Aorta (tissue), 5 donors: ENCODE measurements around the gene PTH2R. TPM values are rescaled to one million over a fixed set of nuclear protein-coding genes. Genes with fewer than 3 reads are reported as not detected.
"Not testable (repeated sequence)": the region's sequence is repeated elsewhere in the genome, so short reads cannot be mapped to it uniquely, and the experiment has no call there.

Experiments used
- ATAC-seq: fragments of 200-7000 bp; cut with Tn5 transposase; one replicate; pipeline ENCODE4 v1.9.1; 2022; ENCODE audit warnings: moderate library complexity; ENCODE audit not compliant: low FRiP score
- DNase-seq, 2 donors: peaks; one replicate each; pipeline ENCODE4 v3.0.0-alpha.2; 2020
- H3K27ac ChIP-seq, 2 donors: one replicate each; pipeline ENCODE4 v1.5.1; 2013; ENCODE audit warnings: low read length in 2 of 2, mild to moderate bottlenecking in 2 of 2, moderate library complexity in 2 of 2, control low read depth in 1 of 2, inconsistent platforms in 1 of 2, low read depth in 1 of 2
- H3K27me3 ChIP-seq, 2 donors: one replicate each; pipeline ENCODE4 v1.6.1; 2013; ENCODE audit warnings: control low read depth in 1 of 2, low read length in 1 of 2, mild to moderate bottlenecking in 1 of 2, moderate library complexity in 1 of 2; ENCODE audit not compliant: insufficient read depth in 2 of 2, control insufficient read depth in 1 of 2
- H3K36me3 ChIP-seq, 2 donors: one replicate each; pipeline ENCODE4 v1.6.1; 2013; ENCODE audit warnings: control low read depth in 1 of 2, low read length in 1 of 2, mild to moderate bottlenecking in 1 of 2; ENCODE audit not compliant: insufficient read depth in 2 of 2, control insufficient read depth in 1 of 2
- H3K4me1 ChIP-seq, 2 donors: one replicate each; pipeline ENCODE4 v1.6.1; 2013; ENCODE audit warnings: low read length in 2 of 2, control low read depth in 1 of 2, mild to moderate bottlenecking in 1 of 2, moderate library complexity in 1 of 2; ENCODE audit not compliant: insufficient read depth in 2 of 2, control insufficient read depth in 1 of 2
- H3K4me3 ChIP-seq, 2 donors: one replicate each; pipeline ENCODE4 v1.5.1; 2013; ENCODE audit warnings: low read length in 2 of 2, control low read depth in 1 of 2, mild to moderate bottlenecking in 1 of 2
- H3K9me3 ChIP-seq: one replicate; pipeline ENCODE4 v1.6.1; 2013; ENCODE audit warnings: mild to moderate bottlenecking, low read length; ENCODE audit not compliant: control insufficient read depth
- WGBS, 2 donors: extraction: QIAGEN DNeasy Blood & Tissue Kit; methylation state at CpG; one replicate each; pipeline ENCODE4 v1.1.7; 2013; 5-methylcytosine and 5-hydroxymethylcytosine counted together
- intact Hi-C, 2 donors: fragments of 100-400 bp; cut with DNase I; formaldehyde crosslinking; loops; one replicate each; pipeline versions ENCODE4 v1.14.2 to v1.15.0; 2022
- polyA plus RNA-seq, 2 donors: library from polyadenylated mRNA; stranded (reverse); fragments of 200-250 nt; gene quantifications; one replicate each; pipeline ENCODE4 v1.2.3, GENCODE V29; 2013
- total RNA-seq, 2 donors: library from RNA; stranded (reverse); fragmentation: NEBNext Ultra II Directional; extraction: Animal tissue kit (Norgen Biotek cat#: 25700); gene quantifications; one replicate each; pipeline ENCODE4 v1.2.1, GENCODE V29; 2021
- donor health status: healthy with polysubstance abuse.
- donor health status: Bipolar disorder and iron deficiency.
- donor health status: DM: no; HTN: no; CAD: no.
- donor health status: DM: no; HTN: no; CAD: no.
- donor health status: DM: yes; HTN: yes; CAD: no.

The PTH2R gene
- total and polyA plus RNA-seq, 4 donors, result 0.18 TPM; not detected in 3

DNA sequence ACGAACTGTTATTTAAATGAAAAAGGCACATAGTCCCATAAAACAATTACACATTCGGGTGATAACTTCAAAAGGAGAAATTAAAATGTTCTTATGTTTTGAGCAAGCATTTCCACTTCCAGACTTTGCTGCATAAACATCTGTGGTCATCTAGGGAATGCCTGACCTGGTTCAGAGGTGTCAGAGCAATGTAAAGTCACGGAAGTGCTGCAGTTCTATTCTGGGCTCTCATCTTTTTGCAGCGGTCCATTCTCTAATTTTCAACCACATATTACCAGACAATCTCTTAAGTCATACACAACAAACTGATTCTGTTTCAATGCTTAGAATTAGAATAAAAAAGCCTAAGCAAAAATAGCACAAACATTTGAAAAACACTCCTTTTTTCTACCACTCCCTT lies 22.0 kb upstream of the PTH2R start:
- H3K4me1 ChIP-seq, result no peaks in the 10 kb centered on the region
- no peak overlapping the region for H3K4me3 ChIP-seq
- no peaks in the 10 kb centered on the region for H3K27me3 ChIP-seq
- no peaks in the 10 kb centered on the region for H3K36me3 ChIP-seq
- no peak for DNase-seq
- no peak overlapping the region for H3K27ac ChIP-seq
- no peak for ATAC-seq
- 58 to 63% methylated on average over 4 of the region's 4 CpGs for WGBS, 2 donors
- no peaks in the 10 kb centered on the region for H3K9me3 ChIP-seq
- intact Hi-C loops, result no loop called here

- DNase-seq, result no peak
- no peak for ATAC-seq
- no peaks in the 10 kb centered on the region for H3K36me3 ChIP-seq
- H3K4me1 ChIP-seq, result no peaks in the 10 kb centered on the region
- no peaks in the 10 kb centered on the region for H3K9me3 ChIP-seq
- H3K27ac ChIP-seq, result no peak overlapping the region
- no peak overlapping the region for H3K4me3 ChIP-seq
- no peaks in the 10 kb centered on the region for H3K27me3 ChIP-seq
- intact Hi-C loops, result no loop called here
- 32 to 42% methylated on average over 2 of the region's 2 CpGs for WGBS, 2 donors
Measured at GRCh38 chr2:208386541-208386940, 20.1 kb upstream of the PTH2R start.

DNA sequence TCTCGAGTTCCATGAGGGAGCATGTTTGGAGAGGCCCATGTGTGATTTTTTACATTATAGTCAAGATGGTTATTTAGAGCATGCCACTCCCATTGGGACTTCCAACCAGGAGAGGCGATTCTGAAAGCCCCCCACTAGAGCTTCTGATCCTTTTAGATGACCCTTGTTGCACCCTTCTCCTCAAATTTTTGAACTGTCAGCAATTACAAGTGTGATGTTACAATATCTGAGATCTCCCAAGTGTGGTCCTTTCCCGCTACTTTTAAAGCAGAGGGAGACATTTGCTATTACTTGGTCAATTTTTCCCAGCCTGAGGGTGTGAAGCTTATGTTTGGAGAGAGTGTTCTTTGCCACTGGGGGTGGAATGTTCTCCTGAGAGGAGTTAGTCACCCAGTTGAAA lies 16.7 kb upstream of the PTH2R start:
- ATAC-seq, result no peak
- Histone ChIP-seq H3K4me1 (no peaks in the 10 kb centered on the region), H3K27ac (no peak overlapping the region), H3K36me3 (no peaks in the 10 kb centered on the region), H3K27me3 (no peaks in the 10 kb centered on the region), H3K4me3 (no peak overlapping the region), H3K9me3 (peaks cover 9% of the 10 kb centered on the region)
- 83% methylated on average over 3 of the region's 3 CpGs for WGBS, 2 donors
- intact Hi-C loops, result no loop called here
- no peak for DNase-seq

- H3K36me3 ChIP-seq, result no peaks in the 10 kb centered on the region
- WGBS, 2 donors, result 83 to 90% methylated on average over 3 of the region's 3 CpGs
- intact Hi-C loops, result no loop called here
- DNase-seq (no peak), ATAC-seq (no peak)
- H3K27ac ChIP-seq, result no peak overlapping the region
- H3K9me3 ChIP-seq, result peaks cover 9% of the 10 kb centered on the region
- H3K27me3 ChIP-seq, result no peaks in the 10 kb centered on the region
- H3K4me3 ChIP-seq, result no peak overlapping the region
- H3K4me1 ChIP-seq, result no peaks in the 10 kb centered on the region
Measured at GRCh38 chr2:208392300-208392699, 14.3 kb upstream of the PTH2R start.

GRCh38 chr2:208396796-208397195 lies 9.8 kb upstream of the PTH2R start:
- H3K27me3 ChIP-seq, H3K4me1 ChIP-seq, ATAC-seq, H3K9me3 ChIP-seq, H3K4me3 ChIP-seq, H3K27ac ChIP-seq, H3K36me3 ChIP-seq, intact Hi-C loops, DNase-seq: not testable (repeated sequence)
- 95 to 97% methylated on average over 4 of the region's 4 CpGs for WGBS, 2 donors

- Histone ChIP-seq H3K4me1 (no peaks in the 10 kb centered on the region), H3K36me3 (no peaks in the 10 kb centered on the region), H3K4me3 (no peak overlapping the region), H3K27me3 (peaks cover 0 to 2% of the 10 kb centered on the region in 2 donors), H3K9me3 (peaks cover 2% of the 10 kb centered on the region), H3K27ac (no peak overlapping the region)
- WGBS, 2 donors, result 62 to 69% methylated on average over 1 of the region's 1 CpG
- DNase-seq (no peak), ATAC-seq (no peak)
- intact Hi-C loops, result no loop called here
Measured at GRCh38 chr2:208399201-208399600, 7.4 kb upstream of the PTH2R start.

DNA sequence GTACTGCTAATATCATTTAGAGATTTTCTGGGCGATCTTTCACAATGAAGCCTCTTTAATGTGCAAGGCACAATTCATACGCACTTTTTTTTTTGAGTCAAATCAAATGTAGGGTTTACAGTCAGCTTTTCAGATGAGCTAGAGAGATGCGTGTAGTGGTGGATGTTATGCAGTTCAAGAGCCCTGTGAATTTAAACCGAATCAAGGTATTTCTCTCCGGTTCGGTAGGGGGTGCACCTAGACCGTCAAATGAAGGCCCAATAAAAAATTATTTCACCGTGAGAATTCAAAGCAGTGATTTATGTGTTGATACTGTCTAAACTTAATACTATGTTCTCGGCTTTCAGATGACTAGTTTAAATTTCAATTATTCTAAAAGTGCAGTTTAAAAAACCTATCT lies 1.1 kb downstream of the PTH2R start:
- Histone ChIP-seq H3K4me3 (no peak overlapping the region), H3K27me3 (peaks cover 0 to 1% of the 10 kb centered on the region in 2 donors), H3K36me3 (no peaks in the 10 kb centered on the region), H3K9me3 (no peaks in the 10 kb centered on the region), H3K4me1 (no peaks in the 10 kb centered on the region), H3K27ac (no peak overlapping the region)
- intact Hi-C loops, result no loop called here
- WGBS, 2 donors, result 10 to 13% methylated on average over 9 of the region's 9 CpGs
- DNase-seq (no peak), ATAC-seq (no peak)

DNA sequence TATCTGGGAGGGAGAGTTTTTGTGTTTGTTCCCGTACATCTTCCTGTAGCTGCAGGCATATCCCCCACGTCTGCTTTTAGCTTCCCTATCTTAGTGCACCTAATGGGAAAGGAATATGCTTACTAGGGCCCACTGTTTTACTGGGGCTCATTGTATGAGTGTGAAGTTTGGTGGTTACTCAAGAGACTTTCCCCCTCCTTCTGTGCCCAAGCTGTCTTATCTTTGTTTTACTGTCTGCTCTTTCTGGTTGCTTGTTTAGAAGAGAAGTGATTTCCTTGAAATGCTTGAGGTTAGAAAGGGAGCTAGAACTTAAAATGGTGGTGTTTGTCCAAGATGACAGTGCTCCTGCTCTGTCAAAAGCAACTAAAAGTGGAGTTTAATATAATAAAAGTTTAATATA lies 7.3 kb downstream of the PTH2R start:
- 80 to 81% methylated on average over 2 of the region's 2 CpGs for WGBS, 2 donors
- Histone ChIP-seq H3K9me3 (no peaks in the 10 kb centered on the region), H3K36me3 (no peaks in the 10 kb centered on the region), H3K27ac (no peak overlapping the region), H3K4me3 (no peak overlapping the region), H3K4me1 (no peaks in the 10 kb centered on the region), H3K27me3 (no peaks in the 10 kb centered on the region)
- no peak for ATAC-seq
- no peak for DNase-seq
- intact Hi-C loops, result no loop called here

- Histone ChIP-seq H3K27ac (no peak overlapping the region), H3K36me3 (no peaks in the 10 kb centered on the region), H3K27me3 (no peaks in the 10 kb centered on the region), H3K4me3 (no peak overlapping the region), H3K4me1 (no peaks in the 10 kb centered on the region), H3K9me3 (no peaks in the 10 kb centered on the region)
- DNase-seq (no peak), ATAC-seq (no peak)
- WGBS, 2 donors, result 81 to 88% methylated on average over 4 of the region's 4 CpGs
- intact Hi-C loops, result no loop called here
Measured at GRCh38 chr2:208415255-208415654, 8.7 kb downstream of the PTH2R start.
